GM13977 (cell line): ENCODE measurements around the gene IGFBP6.

Experiments
- DNase-seq: peaks from one replicate; pipeline ENCODE4 v3.0.0; 2012; ENCODE audit warnings: low spot score
- CTCF ChIP-seq: IDR thresholded peaks from 2 replicates; pipeline ENCODE4 v1.5.1; 2012; ENCODE audit warnings: mild to moderate bottlenecking, control low read depth; ENCODE audit not compliant: insufficient read depth; ENCODE audit errors: extremely low read depth, missing control alignments
- in situ Hi-C: fragments of 300-500 bp; cut with MboI; formaldehyde crosslinking; loops from one replicate; pipeline ENCODE4 v1.12.0; 2022; ENCODE audit warnings: low sequenced_read_pairs, low pct_unique_long_range_greater_than_20kb, mixed read lengths, inconsistent platforms; ENCODE audit not compliant: unreplicated experiment

IGFBP6 gene

DNA sequence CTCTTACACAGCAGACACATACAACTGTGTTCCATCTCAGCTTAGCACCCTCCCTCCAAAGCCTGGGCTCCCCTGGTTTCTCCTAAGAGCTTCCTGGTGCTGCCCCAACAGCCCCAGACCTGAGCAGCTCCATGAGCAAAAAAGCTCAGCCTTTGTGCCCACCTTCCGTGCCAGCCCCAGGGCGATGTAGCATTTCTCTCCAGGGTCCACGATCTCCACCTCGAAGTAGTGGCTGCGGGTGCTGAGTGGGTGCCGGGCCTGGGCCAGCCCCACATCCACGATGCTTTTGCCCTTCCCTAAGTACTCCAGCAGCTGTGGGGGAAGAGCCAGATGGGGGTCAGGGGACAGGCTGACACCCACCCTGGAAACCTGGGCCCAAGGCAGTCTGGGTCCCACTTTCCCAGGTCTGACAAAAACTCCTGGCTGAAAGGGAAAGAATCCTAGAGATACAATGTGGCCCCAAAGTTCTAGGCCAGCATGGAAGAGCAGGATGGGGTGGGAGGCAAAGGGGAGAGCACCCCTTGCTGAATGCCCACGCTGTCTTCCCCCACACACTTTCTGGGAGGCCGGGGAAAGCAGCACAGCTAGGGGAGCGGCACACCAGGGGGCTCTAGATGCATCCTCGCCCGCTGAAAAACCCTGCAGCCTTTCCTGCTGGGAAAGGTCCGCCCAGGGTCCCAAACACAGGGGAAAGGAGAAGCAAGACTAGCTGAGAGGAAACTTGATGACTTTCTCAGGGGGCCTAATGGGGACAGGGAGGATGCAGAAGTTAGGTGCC lies 29.3 kb upstream of the IGFBP6 start:
- in situ Hi-C loops: no loop called here
- no peak for DNase-seq
- no peak for TF ChIP-seq CTCF

GRCh38 chr12:53068811-53069585 lies 28.5 kb upstream of the IGFBP6 start:
- DNase-seq: no peak
- in situ Hi-C loops: no loop called here
- no peak for TF ChIP-seq CTCF

- in situ Hi-C loops: no loop called here
- no peak for DNase-seq
- TF ChIP-seq CTCF: no peak
Measured at GRCh38 chr12:53069621-53070410, 27.7 kb upstream of the IGFBP6 start.

DNA sequence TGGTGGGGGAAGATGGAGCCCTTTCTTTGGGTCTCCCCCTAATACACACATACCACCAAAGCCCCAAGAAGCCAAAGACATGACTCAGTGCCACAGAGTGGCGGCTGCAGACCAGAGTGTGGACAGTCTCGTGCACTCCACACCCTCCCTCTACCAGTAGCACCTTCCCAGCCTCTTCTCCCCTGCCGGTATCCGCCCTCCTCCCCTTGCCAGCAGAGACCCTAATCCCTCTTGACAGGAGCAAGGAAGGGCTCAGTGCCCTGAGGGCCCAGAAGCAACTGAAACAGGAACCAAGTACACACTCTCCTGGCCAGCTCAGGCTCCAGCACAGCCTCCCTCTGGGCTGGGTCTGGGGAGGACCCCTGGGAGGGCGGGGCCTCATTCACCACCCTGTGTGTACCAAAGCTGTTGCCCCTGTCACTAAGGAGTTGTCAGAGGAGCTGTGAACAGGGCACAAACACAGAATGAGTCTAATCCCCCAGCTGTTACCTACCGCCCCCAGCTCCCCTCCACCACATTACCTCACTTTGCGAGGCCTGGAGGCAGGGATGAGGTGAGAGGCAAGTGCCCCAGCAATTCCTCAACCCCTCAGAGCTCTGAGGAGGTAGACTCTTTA lies 26.5 kb upstream of the IGFBP6 start:
- in situ Hi-C loops: no loop called here
- no peak for TF ChIP-seq CTCF
- no peak for DNase-seq

- no peak for DNase-seq
- in situ Hi-C loops: no loop called here
- TF ChIP-seq CTCF: no peak
Measured at GRCh38 chr12:53071591-53072551, 25.6 kb upstream of the IGFBP6 start.
